COLO668 (cell line): ENCODE data around the gene PLCG1.

Experiments
- DNase-seq: peaks from one replicate; lab custom pipeline; 2025; ENCODE audit not compliant: unreplicated experiment; lab: John Stamatoyannopoulos, UW

The PLCG1 gene

DNA sequence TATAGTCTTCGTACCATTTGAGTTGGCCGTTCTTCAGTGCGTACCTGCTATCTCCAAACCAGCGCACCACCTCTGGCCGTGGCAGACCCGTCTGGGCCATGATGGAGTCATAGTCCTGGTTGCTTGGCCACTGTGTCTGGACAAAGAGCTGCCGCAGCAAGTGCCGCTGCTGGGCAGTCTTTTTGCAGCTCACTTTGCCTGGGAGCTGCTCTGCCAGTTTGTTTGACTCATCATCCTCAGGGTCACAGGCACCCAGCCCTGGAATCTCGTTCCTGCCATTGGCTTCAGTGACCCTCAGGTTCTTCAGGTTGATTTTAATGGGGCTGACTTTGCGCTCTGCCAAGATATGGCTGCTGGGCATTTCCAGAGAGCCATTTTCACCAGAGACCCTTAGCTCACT is 65.1 kb downstream of the PLCG1 start:
- DNase-seq = no peak

DNA sequence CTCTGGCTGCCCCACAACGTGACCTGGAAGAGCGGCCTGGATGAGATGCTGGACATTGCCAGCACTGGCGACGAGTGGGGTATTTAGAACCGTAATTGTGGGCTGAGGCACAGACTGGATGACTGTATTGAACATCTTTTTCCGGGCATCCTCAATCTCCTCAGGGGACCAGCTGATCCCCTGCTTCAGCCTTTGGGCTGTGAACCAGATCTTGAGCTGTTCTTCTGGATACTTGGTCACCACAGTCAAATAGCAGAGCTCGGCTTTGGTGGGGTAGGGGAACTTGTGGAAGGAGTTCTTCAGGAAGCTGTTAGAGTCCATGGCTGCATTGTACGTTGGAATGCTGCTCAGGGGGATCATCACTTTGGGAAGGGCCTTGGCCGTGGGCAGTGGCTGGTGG is 66.3 kb downstream of the PLCG1 start:
- no peak for DNase-seq

DNA sequence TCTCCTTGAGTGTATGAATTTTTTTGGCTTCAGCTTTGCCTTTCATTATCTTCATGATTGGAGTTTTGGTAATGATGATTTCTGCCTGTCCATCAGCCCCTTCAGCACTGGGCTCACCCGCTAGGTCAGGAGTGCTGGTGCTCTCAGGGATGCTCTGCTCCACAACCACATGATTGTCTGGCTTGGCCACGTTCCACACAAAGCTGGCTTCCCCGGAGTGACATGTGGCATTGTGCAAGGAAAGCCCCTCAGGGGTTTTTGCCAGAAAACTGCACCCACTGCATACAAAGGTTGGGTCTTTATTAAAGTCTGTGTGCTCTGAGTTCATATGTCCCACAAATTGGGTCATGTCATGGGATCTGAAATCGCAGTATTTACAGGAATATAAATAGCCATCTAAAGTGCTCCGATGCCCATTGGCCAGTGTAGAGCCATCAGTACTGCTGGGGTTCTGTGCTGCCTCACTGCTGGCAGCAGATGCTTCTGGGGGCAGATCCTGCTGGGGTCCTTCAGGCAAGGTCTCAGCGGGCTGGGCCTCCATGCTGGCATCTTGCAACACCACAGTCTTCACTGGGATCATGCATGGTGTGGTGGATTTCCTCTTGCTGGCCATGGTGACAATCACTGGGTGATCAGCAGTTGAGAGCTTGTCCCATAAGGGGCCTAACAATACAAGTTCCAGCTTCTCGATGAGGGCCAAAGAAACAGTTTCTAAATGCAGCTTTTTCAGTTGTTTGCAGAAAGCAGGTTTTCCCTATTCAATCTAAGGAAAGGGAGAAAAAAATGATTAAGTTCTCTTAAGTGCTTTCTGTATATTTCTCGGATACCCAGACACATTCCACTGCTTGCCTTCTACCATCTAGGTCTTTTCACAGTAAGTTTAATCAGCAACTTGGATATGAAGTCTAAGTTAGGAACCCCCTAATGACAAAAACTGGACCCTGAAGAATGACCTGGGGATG is 67.2 kb downstream of the PLCG1 start:
- no peak for DNase-seq

DNA sequence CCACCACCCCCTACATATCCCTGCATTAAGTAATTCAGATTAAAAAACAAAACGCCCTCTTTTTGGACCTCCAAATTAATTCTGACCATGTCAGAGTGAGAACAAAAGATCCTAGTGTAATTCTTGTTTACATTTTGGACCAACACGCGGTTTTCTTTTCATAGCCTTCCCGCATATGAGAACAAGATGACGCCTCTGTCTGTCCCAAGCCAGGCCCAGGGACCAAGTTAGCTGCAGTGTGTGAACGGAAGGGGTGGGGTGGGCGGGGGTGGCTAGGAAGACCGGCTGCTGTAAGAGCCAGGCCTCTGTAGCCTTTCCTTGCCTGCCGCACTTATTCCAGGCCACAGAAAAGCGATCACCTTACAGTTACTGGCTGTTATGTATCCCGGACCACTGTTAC is 68.0 kb downstream of the PLCG1 start:
- DNase-seq = no peak

DNA sequence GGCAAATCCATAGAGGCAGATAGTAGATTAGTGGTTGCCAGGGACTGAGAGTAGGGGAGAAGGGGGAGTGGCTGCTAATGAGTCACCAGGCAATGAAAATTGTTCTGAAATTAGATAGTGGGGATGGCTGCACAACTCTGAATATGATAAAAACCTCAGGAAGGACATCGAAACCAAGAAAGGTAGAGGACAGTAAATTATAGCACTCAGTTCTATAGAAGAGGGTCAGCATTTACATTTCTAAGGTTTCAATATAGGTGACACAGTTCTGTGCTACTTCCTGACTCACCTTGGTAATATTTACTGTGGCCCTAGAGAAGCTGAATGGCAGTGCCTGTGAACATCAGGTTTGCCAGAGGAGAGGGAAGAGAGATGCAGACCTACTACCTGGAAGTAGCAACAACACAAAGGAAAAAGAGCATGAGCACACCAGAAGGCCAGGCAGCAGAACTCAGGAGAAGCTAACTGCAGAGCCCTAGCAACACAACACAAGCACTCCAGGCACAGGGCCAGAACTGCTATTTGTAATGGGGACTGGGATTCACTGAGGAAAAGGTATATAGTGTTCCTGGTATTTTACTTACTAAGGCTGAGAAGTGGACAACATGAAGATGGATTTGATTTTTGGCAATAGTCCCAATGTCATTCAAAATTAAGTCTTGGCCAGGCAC is 75.9 kb downstream of the PLCG1 start:
- no peak for DNase-seq

DNA sequence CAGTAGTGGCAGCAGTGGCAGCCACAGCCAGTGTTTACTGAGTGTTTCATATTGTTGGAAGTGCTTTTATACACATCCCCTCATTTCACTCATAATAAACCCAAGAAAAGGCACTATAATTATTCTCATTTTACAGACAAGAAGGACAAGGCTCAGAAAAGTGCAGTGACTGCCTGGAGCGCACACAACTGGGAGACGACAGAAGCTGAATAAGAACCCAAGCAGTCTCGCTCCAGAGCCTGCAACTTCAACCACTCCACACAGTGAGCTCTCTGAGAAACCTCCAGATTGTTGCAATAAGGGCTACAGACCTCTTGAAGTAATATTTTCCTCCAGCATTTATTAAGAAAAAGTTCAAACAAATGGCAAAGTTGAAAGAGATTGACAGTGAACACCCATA is 76.9 kb downstream of the PLCG1 start:
- DNase-seq = no peak

DNA sequence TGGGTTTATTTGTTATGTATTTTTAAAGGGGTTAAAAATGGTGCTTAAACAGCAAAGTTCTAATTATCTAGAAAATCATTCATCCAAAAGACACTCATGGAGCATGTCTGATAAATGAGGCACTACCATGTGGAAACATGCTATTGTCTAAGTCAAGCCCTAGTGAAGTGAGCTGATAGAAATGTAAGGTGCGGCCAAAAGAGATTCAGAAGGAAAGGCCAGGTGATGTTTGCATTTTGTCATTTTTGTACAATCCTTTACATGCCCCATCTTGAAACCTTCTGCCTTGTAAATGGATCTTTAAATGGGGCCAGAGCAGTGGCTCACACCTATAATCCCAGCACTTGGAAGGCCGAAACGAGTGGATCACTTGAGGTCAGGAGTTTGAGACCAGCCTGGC is 77.3 kb downstream of the PLCG1 start:
- no peak for DNase-seq

DNA sequence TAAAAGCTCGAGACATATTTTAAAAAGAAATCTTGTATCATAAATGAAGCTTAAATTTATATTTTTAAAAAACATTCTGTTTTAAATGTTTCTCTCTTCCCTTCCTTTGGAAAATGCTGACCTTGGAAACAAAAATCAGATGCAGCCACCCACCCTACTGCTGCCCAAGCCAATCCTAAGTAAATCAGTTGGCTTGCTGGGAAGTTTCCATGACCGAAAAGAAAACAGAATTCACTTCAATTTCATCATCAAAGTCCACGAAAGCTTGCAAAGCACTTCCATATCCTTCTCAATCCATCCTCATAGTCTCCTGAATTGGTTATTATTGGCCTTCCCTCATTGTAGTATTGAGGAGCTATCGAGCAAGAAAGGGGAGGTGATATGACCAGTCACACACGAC is 80.1 kb downstream of the PLCG1 start:
- DNase-seq = no peak

DNA sequence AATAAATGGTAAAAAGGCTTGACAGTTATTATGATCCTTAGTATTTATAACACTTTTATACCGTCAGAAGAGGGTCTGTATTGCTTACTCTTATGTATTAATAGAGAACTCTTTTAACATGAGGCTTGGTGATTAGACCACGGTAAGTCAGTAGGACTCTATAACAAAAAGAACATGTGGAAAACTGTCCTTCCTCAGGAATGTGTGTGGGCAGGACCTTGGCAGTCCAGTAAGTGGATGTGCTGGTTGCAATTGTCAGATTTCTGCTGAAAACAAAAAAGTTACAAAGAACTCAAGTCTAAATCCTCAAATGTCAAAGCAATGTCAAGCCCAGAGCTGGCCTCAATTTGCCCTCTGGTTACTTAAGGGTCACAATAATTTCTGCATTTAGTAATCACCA is 81.1 kb downstream of the PLCG1 start:
- DNase-seq = no peak

DNA sequence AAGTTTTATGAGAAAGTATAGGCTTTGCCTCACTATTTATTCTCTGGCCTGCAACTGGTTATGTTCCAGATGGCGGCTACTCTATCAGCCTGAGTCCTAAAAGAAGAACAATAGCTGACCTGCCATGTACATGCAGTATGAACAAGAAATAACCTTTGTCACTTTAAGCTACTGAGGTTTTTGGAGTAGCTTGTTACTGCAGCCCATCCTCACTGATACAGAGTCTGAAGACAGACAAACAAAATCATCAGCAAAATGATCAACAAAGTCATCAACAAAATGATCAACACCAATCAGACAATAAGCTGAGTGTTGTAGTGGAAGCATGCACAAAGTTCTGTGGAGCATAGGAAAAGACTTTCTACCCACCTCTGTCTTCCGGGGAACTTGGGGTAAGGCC is 82.5 kb downstream of the PLCG1 start:
- no peak for DNase-seq

DNA sequence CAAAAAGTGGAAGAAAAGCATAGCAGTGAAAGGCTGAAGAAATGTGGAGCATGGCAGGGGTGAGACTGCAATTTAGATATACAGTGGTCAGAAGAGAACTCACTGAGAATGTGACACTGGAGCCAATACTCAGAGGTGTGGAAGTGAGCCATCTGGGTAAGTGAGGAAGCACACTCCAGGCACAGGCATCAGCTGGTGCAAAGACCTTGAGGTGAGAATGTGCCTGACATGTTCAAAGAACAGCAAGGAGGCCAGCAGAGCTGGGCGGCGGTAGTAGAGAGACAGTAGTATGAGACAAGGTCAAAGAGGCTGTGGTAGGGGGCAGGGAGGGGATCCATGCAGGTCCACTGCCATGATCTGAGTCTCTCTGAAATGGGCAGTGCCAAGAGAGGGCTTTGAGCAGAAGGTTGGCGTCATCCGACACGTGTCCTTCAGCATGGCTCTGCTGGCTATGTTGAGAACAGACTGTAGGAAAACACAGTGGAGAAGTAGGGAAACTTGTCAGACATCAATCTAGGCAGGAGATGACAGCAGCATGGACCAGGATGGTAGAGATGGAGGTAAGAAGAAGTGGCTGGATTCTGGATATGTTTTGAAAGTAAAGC is 84.4 kb downstream of the PLCG1 start:
- no peak for DNase-seq

DNA sequence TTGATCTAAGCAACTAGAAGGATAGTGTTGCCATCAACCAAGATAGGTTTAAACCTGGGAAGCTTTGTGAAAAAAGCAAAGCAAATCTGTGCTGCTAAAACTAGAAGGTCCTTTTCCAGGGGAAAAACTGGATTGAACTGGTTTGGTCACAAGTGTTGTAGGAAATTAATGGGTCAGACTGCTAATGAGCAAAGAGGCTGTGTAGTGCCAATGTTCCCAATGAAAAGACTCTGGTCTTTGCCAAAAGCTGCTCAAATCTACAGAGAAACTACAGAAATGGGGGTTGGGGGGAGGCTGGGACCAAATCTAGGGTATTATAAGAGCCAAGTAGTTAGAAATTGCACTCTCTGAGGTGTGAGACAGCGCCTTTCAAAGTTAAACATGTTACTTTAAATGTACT is 85.0 kb downstream of the PLCG1 start:
- no peak for DNase-seq

DNA sequence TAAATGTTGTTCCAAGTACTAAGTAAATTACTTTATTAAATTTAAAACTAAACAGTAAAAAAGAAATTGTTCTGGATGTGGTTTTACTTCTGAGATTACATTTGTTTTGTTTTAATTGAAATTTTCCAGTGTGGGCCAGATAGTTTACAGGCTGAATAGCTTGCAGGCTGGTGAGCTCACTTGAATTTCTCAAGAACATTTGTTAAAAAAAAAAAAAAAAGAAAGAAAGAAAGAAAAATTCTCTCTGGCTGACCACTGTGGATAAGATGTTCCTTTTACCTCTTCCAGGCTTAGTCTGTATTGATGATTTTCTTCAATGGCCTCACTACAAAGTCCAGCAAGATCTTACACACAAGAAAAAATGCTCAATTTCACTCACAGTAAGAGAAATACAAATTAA is 85.4 kb downstream of the PLCG1 start:
- DNase-seq = no peak

DNA sequence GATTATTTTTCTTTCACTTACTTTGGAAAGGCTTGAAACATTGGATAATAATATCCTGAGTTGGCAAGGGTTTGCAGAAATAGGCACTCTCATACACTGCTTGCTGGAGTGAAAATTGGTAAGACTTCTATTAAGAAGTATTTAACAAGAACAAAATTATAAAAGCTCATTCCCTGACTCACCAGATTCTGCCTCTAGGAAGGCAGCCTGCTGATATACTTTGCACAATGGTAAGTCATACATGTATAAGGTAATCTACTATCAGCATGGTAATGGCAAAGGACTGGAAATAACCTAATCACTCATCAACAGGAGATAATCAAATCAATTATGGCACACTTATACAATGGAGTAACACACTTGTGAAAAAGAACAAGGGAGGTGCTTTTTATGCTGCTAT is 85.8 kb downstream of the PLCG1 start:
- no peak for DNase-seq

DNA sequence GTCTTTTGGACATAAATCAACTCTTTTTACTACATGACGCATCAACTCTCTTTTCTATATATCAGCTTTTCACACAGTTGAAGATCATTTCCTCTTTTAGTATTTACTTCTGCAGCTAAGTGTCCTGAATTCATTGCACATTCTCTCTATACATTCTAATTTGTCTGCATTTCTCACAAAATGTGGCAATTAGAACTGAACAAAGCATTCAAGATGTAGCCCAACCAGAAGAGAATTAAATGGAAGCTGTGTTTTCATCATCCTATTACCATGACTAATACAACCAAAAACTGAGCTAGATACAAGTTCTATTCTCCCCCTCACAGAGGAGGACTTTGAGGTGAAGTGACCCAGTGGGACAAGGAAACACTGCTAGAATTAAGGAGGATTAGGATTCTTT is 86.9 kb downstream of the PLCG1 start:
- no peak for DNase-seq

DNA sequence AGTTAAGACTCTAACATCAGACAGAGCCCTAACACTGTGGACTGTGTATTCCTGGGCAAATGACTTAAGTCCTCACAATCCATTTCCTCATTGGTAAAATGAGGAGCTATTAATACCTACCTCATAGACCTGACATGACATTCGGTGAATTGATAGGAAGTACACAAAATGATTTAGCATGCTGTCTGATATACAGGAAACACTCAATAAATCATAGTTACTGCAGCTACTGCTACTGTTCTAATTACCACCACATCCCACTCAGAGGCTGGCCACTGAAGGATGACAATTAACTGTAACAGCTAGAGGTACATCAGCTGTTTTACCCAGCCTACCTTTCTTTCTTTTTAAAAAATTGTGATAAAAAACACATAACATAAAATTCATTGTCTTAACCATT is 87.7 kb downstream of the PLCG1 start:
- no peak for DNase-seq

DNA sequence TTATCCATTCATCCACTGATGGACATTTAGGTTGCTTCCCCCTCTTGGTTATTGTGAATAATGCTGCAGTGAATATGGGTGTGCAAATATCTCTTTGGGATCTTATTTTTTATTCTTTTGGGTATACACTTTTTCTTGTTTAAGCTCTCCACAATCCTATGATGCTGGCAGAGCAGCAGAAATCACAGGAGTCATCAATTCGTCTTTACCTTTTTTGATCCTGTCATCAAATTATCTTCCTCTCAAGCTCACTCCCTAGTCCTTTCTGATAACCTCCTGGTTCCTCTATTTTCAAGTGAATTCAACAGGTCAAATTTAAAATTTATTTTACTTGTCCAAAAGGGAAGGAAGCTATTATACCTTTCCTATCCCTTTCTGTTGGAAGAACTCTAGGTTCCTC is 89.1 kb downstream of the PLCG1 start:
- DNase-seq = no peak
